Neural progenitor cell (in vitro differentiated cells): Measurements from ENCODE around the gene DNMT3L.

Experiments used
- EZH2 ChIP-seq: fragments of 200-600 bp; sonication (generic); IDR thresholded peaks from 2 replicates; pipeline ENCODE4 v1.6.1; 2017; ENCODE audit warnings: antibody characterized with exemption, mild to moderate bottlenecking, moderate library complexity
- TF ChIP-seq, protein P1 (sequence below): fragments of 200-600 bp; sonication (generic); IDR thresholded peaks from 2 replicates; pipeline ENCODE4 v1.5.1; 2017; ENCODE audit warnings: antibody characterized with exemption, mild to moderate bottlenecking

DNA sequence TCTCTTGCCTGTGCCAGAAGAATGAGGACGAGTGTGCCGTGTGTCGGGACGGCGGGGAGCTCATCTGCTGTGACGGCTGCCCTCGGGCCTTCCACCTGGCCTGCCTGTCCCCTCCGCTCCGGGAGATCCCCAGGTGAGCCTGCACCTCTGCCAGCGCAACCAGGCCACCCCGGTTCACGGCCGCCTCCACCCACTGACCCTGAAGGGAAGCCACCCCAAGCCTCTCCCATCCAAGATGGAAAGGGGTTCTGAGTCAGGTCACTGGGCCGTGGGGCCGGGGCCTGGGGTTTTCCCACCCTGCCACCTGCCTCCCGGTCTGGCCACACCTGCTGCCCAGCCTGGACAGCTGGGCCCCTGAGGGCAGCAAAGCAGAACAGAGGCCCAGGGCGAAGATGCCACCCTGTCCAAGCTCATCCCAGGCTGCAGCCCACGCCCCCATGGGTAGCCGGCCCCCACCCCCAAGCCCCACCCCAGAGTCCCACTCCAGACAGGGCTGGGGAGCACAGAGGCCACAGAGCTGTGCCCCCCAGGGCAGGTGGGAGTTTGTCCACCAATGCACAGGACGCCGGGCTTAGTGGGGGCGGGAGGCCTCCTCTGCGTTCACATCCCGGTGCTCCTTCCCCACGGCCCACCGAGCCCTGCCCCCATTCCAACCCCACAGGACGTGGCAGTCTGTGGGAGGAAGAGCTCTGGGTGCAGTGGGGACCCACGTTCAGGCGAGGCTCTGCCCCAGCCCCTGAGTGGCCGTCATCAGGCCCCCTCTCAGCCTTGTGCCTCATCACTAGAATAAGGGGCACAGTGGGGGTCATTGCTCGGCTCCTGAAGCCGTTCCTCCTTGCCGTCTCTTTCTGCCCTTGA, 29.6 kb upstream of the DNMT3L start:
- TF ChIP-seq, protein P1, sequence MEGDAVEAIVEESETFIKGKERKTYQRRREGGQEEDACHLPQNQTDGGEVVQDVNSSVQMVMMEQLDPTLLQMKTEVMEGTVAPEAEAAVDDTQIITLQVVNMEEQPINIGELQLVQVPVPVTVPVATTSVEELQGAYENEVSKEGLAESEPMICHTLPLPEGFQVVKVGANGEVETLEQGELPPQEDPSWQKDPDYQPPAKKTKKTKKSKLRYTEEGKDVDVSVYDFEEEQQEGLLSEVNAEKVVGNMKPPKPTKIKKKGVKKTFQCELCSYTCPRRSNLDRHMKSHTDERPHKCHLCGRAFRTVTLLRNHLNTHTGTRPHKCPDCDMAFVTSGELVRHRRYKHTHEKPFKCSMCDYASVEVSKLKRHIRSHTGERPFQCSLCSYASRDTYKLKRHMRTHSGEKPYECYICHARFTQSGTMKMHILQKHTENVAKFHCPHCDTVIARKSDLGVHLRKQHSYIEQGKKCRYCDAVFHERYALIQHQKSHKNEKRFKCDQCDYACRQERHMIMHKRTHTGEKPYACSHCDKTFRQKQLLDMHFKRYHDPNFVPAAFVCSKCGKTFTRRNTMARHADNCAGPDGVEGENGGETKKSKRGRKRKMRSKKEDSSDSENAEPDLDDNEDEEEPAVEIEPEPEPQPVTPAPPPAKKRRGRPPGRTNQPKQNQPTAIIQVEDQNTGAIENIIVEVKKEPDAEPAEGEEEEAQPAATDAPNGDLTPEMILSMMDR: no peak
- no peak for TF ChIP-seq EZH2
